K562 (cell line): Measurements from ENCODE around the gene COQ10B. TPM values are rescaled to one million over a fixed set of nuclear protein-coding genes. Genes with fewer than 3 reads are reported as not detected.

Experiments used
- ATAC-seq: fragments of 200-7000 bp; cut with Tn5 transposase; 3 replicates; pipeline ENCODE4 v1.9.1; 2020; ENCODE audit warnings: moderate library complexity
- BruUV-seq: library from RNA; stranded (reverse); fragments of 400-500 nt; replicated peaks from 2 replicates; lab custom pipeline; 2021; lab: Mats Ljungman, UMichigan
- CTCF ChIA-PET: fragments of 300-600 bp; formaldehyde crosslinking; extraction: SDS; loops from one replicate; lab custom pipeline; 2021; ENCODE audit warnings: low intra/inter-chr PET ratio; lab: Yijun Ruan, JAX
- POLR2A ChIA-PET: fragments of 300-600, 350-650 bp; sonication (Branson Sonifier 250); formaldehyde crosslinking; extraction: SDS; loops from one replicate; lab custom pipeline; 2021; ENCODE audit warnings: antibody characterized with exemption, inconsistent platforms; lab: Yijun Ruan, JAX
- DNase-seq, 4 experiments: peaks; one replicate each; pipeline versions ENCODE4 v3.0.0 to v3.0.0-alpha.2; 2011 to 2018; ENCODE audit warnings: low spot score in 3 of 4, mixed read lengths in 3 of 4; ENCODE audit errors: extremely low read depth in 1 of 4
- FAIRE-seq: peaks from 2 replicates; lab custom pipeline; 2011; peaks lifted over from hg19 to GRCh38; lab: Jason Lieb, UNC
- H2AFZ ChIP-seq: 2 replicates; pipeline ENCODE4 v1.6.0; 2011; ENCODE audit warnings: low read depth, low read length, control low read depth, inconsistent platforms
- H3K27ac ChIP-seq: fragments of 200-600 bp; 3 replicates; pipeline ENCODE4 v1.8.0; 2011; ENCODE audit warnings: low read depth, mild to moderate bottlenecking, control low read depth, inconsistent platforms, low read length, moderate library complexity, mixed read lengths; ENCODE audit errors: extremely low read depth
- H3K27me3 ChIP-seq, 2 experiments: fragments of 300-600 bp in 1 of 2; 2 replicates in 1 of 2; 3 replicates in 1 of 2; pipeline versions ENCODE4 v1.6.0 to v1.8.0; 2011; ENCODE audit warnings: inconsistent platforms in 2 of 2, low read length in 2 of 2, mild to moderate bottlenecking in 1 of 2, mixed read lengths in 1 of 2, moderate library complexity in 1 of 2; ENCODE audit not compliant: control insufficient read depth in 2 of 2, insufficient read depth in 2 of 2
- H3K36me3 ChIP-seq: fragments of 300-600 bp; 3 replicates; pipeline ENCODE4 v1.8.0; 2011; ENCODE audit warnings: mild to moderate bottlenecking, low read length, inconsistent platforms; ENCODE audit not compliant: control insufficient read depth, insufficient read depth
- H3K4me1 ChIP-seq, 2 experiments: fragments of 200-600 bp in 1 of 2; replicated peaks in 1 of 2; 2 replicates in 1 of 2; 3 replicates in 1 of 2; pipeline versions ENCODE4 v1.5.1 to v1.8.0; 2011; ENCODE audit warnings: inconsistent platforms in 2 of 2, low read length in 2 of 2, mild to moderate bottlenecking in 1 of 2, mixed read lengths in 1 of 2, moderate library complexity in 1 of 2; ENCODE audit not compliant: control insufficient read depth in 2 of 2, insufficient read depth in 2 of 2
- H3K4me2 ChIP-seq: 2 replicates; pipeline ENCODE4 v1.6.1; 2011; ENCODE audit warnings: low read length, control low read depth, inconsistent platforms, mixed read lengths; ENCODE audit not compliant: insufficient read depth
- H3K4me3 ChIP-seq: fragments of 200-600 bp; sonication (generic), shearing (Covaris generic); 2 replicates; pipeline ENCODE4 v1.5.1; 2016; ENCODE audit warnings: control low read depth, inconsistent platforms
- H3K79me2 ChIP-seq: fragments of 200-600 bp; 3 replicates; pipeline ENCODE4 v1.8.0; 2011; ENCODE audit warnings: low read length, inconsistent platforms; ENCODE audit not compliant: control insufficient read depth, insufficient read depth
- H3K9ac ChIP-seq, 2 experiments: 2 replicates each; pipeline versions ENCODE4 v1.6.0 to v1.6.1; 2011; ENCODE audit warnings: low read depth in 2 of 2, low read length in 2 of 2, control low read depth in 1 of 2, inconsistent platforms in 1 of 2, mild to moderate bottlenecking in 1 of 2, mixed read lengths in 1 of 2; ENCODE audit not compliant: insufficient read depth in 1 of 2
- H3K9me1 ChIP-seq: one replicate; pipeline ENCODE4 v1.6.0; 2011; ENCODE audit warnings: inconsistent platforms, mild to moderate bottlenecking, low read length, moderate library complexity; ENCODE audit not compliant: control insufficient read depth, insufficient read depth
- H3K9me3 ChIP-seq: replicated peaks from 2 replicates; pipeline ENCODE4 v1.5.1; 2011; ENCODE audit warnings: low read depth, low read length, inconsistent platforms; ENCODE audit not compliant: control insufficient read depth, insufficient read depth
- H4K20me1 ChIP-seq: replicated peaks from 2 replicates; pipeline ENCODE4 v1.6.1; 2011; ENCODE audit warnings: low read length, inconsistent platforms, mixed read lengths; ENCODE audit not compliant: control insufficient read depth, insufficient read depth
- CHD1 ChIP-seq: fragments of 200-600 bp; sonication (generic); IDR thresholded peaks from one replicate; pipeline ENCODE4 v1.6.1; 2012; ENCODE audit warnings: mild to moderate bottlenecking, moderate library complexity, low read length, inconsistent platforms
- FOS ChIP-seq: IDR thresholded peaks from 3 replicates; pipeline ENCODE4 v1.6.1; 2011; ENCODE audit not compliant: insufficient read length; ENCODE audit errors: extremely low read depth
- GABPA ChIP-seq: fragments of 200-800 bp; sonication (Bioruptor generic); conservative IDR thresholded peaks from 2 replicates; pipeline ENCODE4 v1.6.1; 2016; ENCODE audit warnings: low read depth, missing genetic modification characterization, missing compliant biosample characterization
- ILK ChIP-seq: fragments of 450-650 bp; IDR thresholded peaks from 2 replicates; pipeline ENCODE4 v1.6.1; 2016; ENCODE audit warnings: missing genetic modification characterization, low read depth, mild to moderate bottlenecking, missing compliant biosample characterization, moderate library complexity, borderline replicate concordance
- ZNF76 ChIP-seq: fragments of 250-450 bp; sonication (Bioruptor Pico); IDR thresholded peaks from 2 replicates; pipeline ENCODE4 v1.4.0; 2020; ENCODE audit warnings: mild to moderate bottlenecking, moderate library complexity, borderline replicate concordance
- WGBS: fragments of 100-300 bp; shearing (Covaris generic); methylation state at CpG from one replicate; pipeline ENCODE4 v1.1.6; 2016; ENCODE audit warnings: low coverage, mixed read lengths; ENCODE audit not compliant: insufficient coverage; ENCODE audit errors: missing lambda C conversion rate; 5-methylcytosine and 5-hydroxymethylcytosine counted together
- in situ Hi-C: fragments of 300-500 bp; cut with MboI; formaldehyde crosslinking; loops from 4 replicates; pipeline ENCODE4 v1.15.0; 2018; ENCODE audit warnings: inconsistent platforms, mixed read lengths
- intact Hi-C: fragments of 100-400 bp; cut with micrococcal nuclease; formaldehyde crosslinking; loops from 2 replicates; pipeline ENCODE4 v1.14.2; 2022
- polyA plus RNA-seq, 8 experiments: library from polyadenylated mRNA; depleted of rRNA in 4 of 8; stranded (reverse) in 5 of 8; unstranded in 3 of 8; fragments of >200 nt; fragmentation: Nextera tagmentation in 2 of 8; fragmentation: Illumina TruSeq in 1 of 8; extraction: Ambion mirVana in 2 of 8; extraction: Trizol in 1 of 8; gene quantifications; 2 replicates each; pipeline versions ENCODE4 v1.2.1 to v1.2.3, GENCODE V29; 2011 to 2014; ENCODE audit warnings: inconsistent platforms in 1 of 8, missing spikeins in 1 of 8
- total RNA-seq, 7 experiments: library from RNA; depleted of rRNA in 6 of 7; stranded (reverse); fragments of >200 nt in 6 of 7; fragmentation: Illumina TruSeq in 2 of 7; extraction: Trizol in 2 of 7; gene quantifications; 2 replicates each; pipeline versions ENCODE4 v1.2.1 to v1.2.3, GENCODE V29; 2011 to 2021; ENCODE audit warnings: low replicate concordance in 1 of 7
- TF ChIP-seq, protein P1 (sequence below): fragments of 150-350 bp; conservative IDR thresholded peaks from 2 replicates; pipeline ENCODE4 v1.6.1; 2014; ENCODE audit warnings: low read length
- TF ChIP-seq, protein P2 (sequence below): fragments of 200-800 bp; sonication (Bioruptor generic); IDR thresholded peaks from 2 replicates; pipeline ENCODE4 v1.6.1; 2017; ENCODE audit warnings: missing genetic modification characterization, missing compliant biosample characterization
- TF ChIP-seq, protein P3 (sequence below): sonication (generic); formaldehyde crosslinking; IDR thresholded peaks from 2 replicates; pipeline ENCODE4 v1.8.0; 2022; ENCODE audit warnings: missing genetic modification reagents, mild to moderate bottlenecking, borderline replicate concordance

Gene COQ10B
- total and polyA plus RNA-seq, 9 of the 15 experiments (the other 6 are each of a cell fraction or from before 2014, with no cell fraction given) = 3.1 to 13.1 (median 7.7) TPM

DNA sequence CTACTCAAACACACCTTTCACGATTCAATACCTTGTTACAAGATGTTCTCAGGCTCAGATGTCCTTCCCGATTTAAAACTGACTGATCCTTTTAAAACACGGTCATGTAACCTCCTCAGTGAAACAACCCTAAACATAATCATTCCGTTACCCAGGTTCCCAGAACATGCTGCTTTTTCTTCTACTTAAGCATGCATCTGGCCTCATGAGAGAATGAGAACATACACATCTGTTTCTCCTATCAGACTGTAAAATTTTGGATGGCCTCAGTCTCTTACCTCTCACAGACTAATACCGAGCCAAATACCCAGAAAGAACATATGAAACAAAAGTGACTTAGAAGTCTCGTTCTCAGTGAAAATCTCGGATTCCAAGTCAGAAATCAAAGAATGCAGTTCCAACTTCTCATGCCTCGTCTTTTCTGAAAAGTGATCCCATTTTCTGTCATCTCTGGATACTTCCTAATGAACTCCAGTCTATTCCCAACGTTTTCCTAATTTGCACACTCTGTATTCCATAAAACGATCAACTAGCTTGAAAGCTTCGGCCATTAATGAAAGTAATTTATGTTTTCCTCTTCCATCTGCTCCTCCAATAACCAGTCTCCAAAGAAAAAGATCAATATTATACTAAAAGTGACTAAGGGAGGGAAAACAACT is 19.4 kb upstream of the COQ10B start:
- H2AFZ ChIP-seq = no peak overlapping the region
- H4K20me1 ChIP-seq = peaks cover 36% of the 10 kb centered on the region
- peaks cover 24% of the 10 kb centered on the region; the same call in 2 of the 3 replicates for H3K36me3 ChIP-seq
- no peaks in the 10 kb centered on the region for H3K9me3 ChIP-seq
- peak overlapping the region; percentile 93 for H3K4me2 ChIP-seq
- ATAC-seq = peak; percentile 12
- intact Hi-C loops = loop anchor here (5.0 kb wide), 1 partner anchor 273 kb away; the partner anchor contains the start of gene MARS2
- DNase-seq = no peak
- peak overlapping the region; percentile 98 for H3K27ac ChIP-seq
- 0% methylated on average over 11 of the region's 11 CpGs for WGBS
- peak; percentile 71 for FAIRE-seq
- H3K9ac ChIP-seq = peak overlapping the region; percentile 100; a peak in 3 of 4 replicates
- peaks cover 75% of the 10 kb centered on the region for H3K79me2 ChIP-seq
- POLR2A ChIA-PET = interaction anchor here (1.7 kb wide), 1 partner anchor 67 kb away, joined by 8 read pairs; the partner anchor contains the start of genes HSPD1 and HSPE1
- H3K9me1 ChIP-seq = no peaks in the 10 kb centered on the region
- peak overlapping the region; percentile 77 for H3K4me3 ChIP-seq
- no peaks in the 10 kb centered on the region for H3K27me3 ChIP-seq
- no peak for TF ChIP-seq ZNF76 (CRISPR knock-in tag)
- peak; percentile 80 for TF ChIP-seq CHD1
- TF ChIP-seq FOS = no peak
- TF ChIP-seq, protein P1, sequence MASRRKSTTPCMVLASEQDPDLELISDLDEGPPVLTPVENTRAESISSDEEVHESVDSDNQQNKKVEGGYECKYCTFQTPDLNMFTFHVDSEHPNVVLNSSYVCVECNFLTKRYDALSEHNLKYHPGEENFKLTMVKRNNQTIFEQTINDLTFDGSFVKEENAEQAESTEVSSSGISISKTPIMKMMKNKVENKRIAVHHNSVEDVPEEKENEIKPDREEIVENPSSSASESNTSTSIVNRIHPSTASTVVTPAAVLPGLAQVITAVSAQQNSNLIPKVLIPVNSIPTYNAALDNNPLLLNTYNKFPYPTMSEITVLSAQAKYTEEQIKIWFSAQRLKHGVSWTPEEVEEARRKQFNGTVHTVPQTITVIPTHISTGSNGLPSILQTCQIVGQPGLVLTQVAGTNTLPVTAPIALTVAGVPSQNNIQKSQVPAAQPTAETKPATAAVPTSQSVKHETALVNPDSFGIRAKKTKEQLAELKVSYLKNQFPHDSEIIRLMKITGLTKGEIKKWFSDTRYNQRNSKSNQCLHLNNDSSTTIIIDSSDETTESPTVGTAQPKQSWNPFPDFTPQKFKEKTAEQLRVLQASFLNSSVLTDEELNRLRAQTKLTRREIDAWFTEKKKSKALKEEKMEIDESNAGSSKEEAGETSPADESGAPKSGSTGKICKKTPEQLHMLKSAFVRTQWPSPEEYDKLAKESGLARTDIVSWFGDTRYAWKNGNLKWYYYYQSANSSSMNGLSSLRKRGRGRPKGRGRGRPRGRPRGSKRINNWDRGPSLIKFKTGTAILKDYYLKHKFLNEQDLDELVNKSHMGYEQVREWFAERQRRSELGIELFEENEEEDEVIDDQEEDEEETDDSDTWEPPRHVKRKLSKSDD = no peak
- TF ChIP-seq, protein P2, sequence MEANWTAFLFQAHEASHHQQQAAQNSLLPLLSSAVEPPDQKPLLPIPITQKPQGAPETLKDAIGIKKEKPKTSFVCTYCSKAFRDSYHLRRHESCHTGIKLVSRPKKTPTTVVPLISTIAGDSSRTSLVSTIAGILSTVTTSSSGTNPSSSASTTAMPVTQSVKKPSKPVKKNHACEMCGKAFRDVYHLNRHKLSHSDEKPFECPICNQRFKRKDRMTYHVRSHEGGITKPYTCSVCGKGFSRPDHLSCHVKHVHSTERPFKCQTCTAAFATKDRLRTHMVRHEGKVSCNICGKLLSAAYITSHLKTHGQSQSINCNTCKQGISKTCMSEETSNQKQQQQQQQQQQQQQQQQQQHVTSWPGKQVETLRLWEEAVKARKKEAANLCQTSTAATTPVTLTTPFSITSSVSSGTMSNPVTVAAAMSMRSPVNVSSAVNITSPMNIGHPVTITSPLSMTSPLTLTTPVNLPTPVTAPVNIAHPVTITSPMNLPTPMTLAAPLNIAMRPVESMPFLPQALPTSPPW = no peak
- TF ChIP-seq, protein P3, sequence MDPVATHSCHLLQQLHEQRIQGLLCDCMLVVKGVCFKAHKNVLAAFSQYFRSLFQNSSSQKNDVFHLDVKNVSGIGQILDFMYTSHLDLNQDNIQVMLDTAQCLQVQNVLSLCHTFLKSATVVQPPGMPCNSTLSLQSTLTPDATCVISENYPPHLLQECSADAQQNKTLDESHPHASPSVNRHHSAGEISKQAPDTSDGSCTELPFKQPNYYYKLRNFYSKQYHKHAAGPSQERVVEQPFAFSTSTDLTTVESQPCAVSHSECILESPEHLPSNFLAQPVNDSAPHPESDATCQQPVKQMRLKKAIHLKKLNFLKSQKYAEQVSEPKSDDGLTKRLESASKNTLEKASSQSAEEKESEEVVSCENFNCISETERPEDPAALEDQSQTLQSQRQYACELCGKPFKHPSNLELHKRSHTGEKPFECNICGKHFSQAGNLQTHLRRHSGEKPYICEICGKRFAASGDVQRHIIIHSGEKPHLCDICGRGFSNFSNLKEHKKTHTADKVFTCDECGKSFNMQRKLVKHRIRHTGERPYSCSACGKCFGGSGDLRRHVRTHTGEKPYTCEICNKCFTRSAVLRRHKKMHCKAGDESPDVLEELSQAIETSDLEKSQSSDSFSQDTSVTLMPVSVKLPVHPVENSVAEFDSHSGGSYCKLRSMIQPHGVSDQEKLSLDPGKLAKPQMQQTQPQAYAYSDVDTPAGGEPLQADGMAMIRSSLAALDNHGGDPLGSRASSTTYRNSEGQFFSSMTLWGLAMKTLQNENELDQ (CRISPR knock-in tag) = no peak
- no peak for TF ChIP-seq GABPA (tag)
- TF ChIP-seq ILK (tag) = no peak
- TF ChIP-seq, all 486 proteins: peak for 1
- CTCF ChIA-PET = no interaction called here
- no TSS peak for BruUV-seq
- H3K4me1 ChIP-seq = peaks cover 14 to 17% of the 10 kb centered on the region in 2 experiments; a peak in 4 of 5 replicates
- in situ Hi-C loops = no loop called here
